NCI-H1417 treated with DMSO at 0.1 percent for 48 hours (cell line): ENCODE measurements around the gene SLCO1A2.
"Not testable (repeated sequence)": the region's sequence is repeated elsewhere in the genome, so short reads cannot be mapped to it uniquely, and the experiment has no call there.

ENCODE experiments used
- DNase-seq: peaks from one replicate; lab custom pipeline; 2025; lab: John Stamatoyannopoulos, UW

SLCO1A2 gene

GRCh38 chr12:21334771-21335325, at the start of gene SLCO1A2:
SLCO1A2 (minus strand) TSS chr12:21334917; CDS start chr12:21334647, 270 bp downstream.
- DNase-seq = no peak

- no peak for DNase-seq
Measured at GRCh38 chr12:21384261-21384660, 49.5 kb upstream of the SLCO1A2 start.

- DNase-seq = not testable (repeated sequence)
Measured at GRCh38 chr12:21381320-21381719, 46.6 kb upstream of the SLCO1A2 start.

- no peak for DNase-seq
Measured at GRCh38 chr12:21379218-21379617, 44.5 kb upstream of the SLCO1A2 start.

DNA sequence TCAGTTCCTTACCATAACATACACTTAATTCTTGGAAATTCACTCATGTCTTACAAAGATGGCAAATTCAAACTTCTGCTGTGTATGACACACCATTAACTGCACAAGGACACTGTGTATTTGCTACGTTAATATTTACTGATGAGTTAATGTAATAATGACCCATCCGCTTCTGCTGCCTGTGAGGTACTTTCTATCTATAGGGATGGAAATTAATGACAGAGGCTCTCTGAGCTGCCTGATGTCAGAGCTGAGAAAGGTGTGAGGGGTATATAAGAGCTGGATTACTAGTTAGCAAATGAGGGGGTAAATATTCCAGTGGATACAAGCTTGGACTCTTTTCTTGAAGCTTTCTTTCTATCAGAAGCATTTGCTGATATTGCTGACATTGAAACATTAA, 37.9 kb upstream of the SLCO1A2 start, which contains the start of gene IAPP:
Gene IAPP, plus strand, starts transcription at position 301 of the 400 bp plus-strand sequence. CDS start 450 bp downstream, outside the sequence.
- no peak for DNase-seq

DNA sequence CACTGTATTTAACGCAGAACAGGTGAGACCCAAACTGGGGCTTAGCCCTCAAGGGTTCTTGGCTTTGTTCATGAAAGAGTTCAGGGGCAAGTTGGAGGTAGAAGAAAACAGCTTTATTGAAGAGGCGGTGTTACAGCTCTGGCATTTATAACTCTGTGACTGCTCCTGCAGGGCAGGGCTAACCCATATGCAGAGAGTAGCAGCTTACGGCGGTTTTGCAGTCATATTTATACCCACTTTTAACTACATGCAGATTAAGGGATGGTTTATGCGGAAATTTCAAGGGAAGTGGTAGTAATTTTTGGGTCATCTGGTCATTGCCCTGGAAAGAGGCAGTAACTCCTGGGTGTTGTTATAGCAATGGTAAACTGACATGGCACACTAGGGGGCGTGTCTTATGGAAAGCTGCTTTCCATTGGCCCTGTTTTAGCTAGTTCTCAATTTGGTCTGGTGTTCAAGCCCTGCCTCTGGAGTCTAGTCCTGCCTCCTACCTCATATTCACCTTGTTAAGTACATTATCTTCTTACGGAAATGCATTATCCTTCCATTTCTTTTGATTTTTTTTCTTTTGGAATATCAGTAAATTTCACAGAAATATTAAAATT, 36.2 kb upstream of the SLCO1A2 start:
- no peak for DNase-seq

DNA sequence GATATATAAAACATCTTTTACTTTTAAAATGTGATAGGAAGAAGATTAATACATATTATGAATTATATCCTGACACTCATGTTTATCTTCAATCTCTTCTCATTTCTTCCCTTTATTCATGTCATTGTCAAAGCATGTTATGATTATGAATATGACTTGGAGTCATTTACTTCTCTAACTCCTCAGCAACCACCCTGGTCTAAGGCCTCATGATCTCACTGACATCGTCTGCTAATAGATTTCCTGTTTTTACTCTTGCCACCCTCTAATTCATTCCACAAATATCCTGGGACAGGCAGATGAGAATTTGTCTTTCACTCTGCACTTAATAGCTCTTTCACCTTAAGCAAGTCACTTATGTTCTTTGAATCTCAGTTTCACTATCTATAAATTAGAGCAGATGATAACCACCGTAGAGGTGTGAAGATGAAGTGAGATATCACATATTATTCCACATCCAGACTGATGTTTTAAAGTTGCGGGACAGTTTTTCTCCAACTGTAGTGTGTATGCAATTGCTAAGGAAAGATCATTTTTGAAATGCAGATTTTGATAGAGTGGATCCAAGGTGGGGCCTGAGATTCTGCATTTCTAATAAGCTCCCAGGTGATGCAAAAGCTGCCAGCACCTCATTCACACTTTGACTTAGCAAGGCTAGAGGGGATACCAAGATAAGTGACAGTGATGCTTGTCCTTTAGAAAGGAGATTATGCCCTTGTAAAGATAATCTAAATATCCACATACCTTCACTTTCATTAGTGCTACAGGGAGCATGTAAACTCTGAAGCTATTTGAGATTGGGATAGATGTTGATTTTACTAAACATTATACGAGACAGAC, 34.6 kb upstream of the SLCO1A2 start:
- DNase-seq = no peak

DNA sequence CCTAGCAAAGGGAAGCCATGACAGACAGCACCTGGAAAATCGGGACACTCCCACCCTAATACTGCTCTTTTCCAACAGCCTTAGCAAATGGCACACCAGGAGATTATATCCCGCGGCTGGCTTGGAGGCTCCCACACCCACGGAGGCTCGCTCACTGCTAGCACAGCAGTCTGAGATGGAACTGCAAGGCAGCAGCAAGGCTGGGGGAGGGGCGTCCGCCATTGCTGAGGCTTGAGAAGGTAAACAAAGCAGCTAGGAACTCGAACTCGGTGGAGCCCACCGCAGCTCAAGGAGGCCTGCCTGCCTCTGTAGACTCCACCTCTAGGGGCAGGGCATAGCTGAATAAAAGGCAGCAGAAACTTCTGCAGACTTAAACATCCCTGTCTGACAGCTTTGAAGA, 25.9 kb upstream of the SLCO1A2 start:
- not testable (repeated sequence) for DNase-seq

GRCh38 chr12:21354641-21355040, 19.9 kb upstream of the SLCO1A2 start:
- no peak for DNase-seq

GRCh38 chr12:21353948-21354347, 19.2 kb upstream of the SLCO1A2 start:
- DNase-seq = no peak

- no peak for DNase-seq
Measured at GRCh38 chr12:21353487-21353886, 18.8 kb upstream of the SLCO1A2 start.

GRCh38 chr12:21350975-21351374, 16.3 kb upstream of the SLCO1A2 start:
- no peak for DNase-seq

GRCh38 chr12:21346542-21347205, 12.0 kb upstream of the SLCO1A2 start:
- DNase-seq = no peak

DNA sequence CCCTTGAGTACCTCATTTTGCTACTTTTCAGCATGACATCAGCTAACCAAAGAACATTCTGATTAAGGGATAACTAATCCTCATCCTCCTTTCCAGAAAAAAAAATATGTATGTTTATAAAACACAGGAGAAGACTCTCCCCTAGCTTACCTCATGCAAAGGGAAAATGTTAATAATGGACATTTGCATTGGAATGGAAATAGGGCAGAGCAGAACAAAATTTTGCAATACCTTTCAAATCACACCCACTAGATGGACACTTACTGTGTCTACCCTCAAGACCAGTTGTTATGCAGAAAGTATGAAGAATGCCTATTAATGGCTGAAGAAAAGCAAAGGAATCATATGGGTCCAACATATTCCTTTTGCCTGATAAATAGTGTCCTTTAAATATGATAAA, 8.9 kb upstream of the SLCO1A2 start:
- no peak for DNase-seq

DNA sequence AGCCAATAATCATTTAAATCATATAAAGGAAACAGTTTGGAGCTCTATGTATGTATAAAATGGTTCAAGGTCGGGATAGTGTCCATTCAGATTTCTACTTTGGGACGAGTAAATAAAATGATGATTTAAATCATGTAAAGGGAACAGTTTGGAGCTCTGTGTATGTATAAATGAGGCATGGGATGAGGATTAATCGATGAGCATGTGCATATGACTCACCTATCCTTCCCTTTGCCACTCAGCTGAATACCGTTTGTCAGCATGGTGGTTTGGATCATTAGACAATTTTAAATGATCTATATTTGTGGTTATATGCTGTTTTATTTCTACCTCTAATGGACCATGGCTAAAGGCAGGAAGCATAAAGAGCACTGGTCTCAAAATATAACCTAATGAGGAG, 7.1 kb upstream of the SLCO1A2 start:
- no peak for DNase-seq

GRCh38 chr12:21340403-21340802, 5.7 kb upstream of the SLCO1A2 start:
- DNase-seq = no peak

DNA sequence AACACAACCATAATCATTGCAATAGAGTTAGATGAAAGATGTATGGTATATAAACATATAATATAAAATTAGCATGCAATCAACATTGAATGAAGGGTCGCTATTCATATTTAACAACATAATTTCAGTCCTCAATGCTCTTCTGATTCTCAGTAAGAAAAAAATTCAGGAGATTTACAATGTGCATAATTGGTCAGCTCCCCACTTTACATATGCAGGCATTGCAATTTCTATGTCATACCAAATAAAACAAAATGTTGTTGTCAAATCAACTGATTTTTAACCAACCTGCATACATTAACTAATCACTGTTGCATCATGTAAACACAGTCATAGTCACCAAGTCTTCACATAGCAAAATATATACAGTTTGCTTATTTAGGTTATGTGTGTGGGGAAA, 5.2 kb upstream of the SLCO1A2 start:
- no peak for DNase-seq

GRCh38 chr12:21337959-21338744, 3.4 kb upstream of the SLCO1A2 start:
- no peak for DNase-seq

DNA sequence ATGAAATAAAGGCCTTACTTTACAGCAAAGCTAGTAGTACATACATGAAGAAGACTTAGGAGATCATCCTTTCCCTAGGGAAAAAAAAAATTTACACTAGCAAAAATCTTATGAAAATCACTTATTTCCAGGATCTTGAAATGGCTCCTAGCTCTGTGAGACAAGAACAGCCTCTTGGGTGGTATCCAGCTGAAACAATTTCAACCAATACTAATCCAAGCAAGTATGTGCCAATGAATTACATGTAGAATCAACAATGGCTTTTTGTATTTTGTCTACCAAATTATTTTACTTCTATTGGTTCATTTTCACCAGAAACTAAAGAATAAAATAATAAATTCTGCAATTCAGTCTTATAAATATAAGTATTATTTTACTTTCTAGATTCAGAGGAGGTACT, 2.7 kb upstream of the SLCO1A2 start:
- DNase-seq = no peak

GRCh38 chr12:21336656-21337055, 1.9 kb upstream of the SLCO1A2 start:
- DNase-seq = no peak

GRCh38 chr12:21330682-21331253, 3.9 kb downstream of the SLCO1A2 start:
- DNase-seq = no peak
